ENCODE results near the gene IRX2.

IRX2 gene

DNA sequence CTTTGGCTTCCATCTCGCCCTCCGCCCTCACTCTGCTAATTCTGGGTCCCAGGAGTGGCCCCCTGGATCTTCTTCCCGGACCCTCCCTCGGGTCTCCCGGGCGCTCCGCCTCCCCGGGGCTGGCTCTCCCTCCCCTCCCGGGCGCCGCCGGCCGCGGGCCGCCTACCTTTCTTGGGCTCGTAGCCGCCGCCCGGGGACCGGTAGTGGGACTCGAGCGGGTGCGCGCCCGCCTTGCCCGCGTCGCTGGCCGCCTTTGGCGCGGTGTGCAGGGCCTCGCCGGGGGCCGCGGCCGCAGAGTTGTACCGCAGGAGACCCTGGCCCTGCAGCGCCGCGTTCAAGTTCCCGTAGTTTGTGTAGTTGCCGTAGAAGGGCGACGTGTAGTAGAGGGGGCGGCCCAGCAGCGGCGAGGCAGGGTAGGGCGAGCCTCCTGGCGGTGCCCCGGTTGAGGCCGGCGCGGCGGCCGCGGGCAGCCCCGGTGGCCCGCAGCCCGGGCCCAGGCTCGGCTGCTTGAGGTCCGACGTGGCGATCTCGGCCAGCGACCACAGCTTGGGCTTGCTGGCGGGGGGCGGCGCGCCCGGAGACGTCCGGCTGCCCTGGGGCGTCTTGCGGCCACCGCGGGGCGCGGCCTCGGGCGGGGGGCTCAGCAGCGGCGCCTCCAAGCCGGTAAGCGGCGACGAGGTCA lies 3.2 kb downstream of the IRX2 start:
- no peaks in the 10 kb centered on the region for H3K27me3 ChIP-seq (ENCODE audit: insufficient read depth, poor library complexity, severe bottlenecking)
- H3K36me3 ChIP-seq (ENCODE audit: low read depth): peaks cover 57% of the 10 kb centered on the region
- TF ChIP-seq, protein P1, sequence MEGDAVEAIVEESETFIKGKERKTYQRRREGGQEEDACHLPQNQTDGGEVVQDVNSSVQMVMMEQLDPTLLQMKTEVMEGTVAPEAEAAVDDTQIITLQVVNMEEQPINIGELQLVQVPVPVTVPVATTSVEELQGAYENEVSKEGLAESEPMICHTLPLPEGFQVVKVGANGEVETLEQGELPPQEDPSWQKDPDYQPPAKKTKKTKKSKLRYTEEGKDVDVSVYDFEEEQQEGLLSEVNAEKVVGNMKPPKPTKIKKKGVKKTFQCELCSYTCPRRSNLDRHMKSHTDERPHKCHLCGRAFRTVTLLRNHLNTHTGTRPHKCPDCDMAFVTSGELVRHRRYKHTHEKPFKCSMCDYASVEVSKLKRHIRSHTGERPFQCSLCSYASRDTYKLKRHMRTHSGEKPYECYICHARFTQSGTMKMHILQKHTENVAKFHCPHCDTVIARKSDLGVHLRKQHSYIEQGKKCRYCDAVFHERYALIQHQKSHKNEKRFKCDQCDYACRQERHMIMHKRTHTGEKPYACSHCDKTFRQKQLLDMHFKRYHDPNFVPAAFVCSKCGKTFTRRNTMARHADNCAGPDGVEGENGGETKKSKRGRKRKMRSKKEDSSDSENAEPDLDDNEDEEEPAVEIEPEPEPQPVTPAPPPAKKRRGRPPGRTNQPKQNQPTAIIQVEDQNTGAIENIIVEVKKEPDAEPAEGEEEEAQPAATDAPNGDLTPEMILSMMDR (IDR thresholded peaks at IDR 0.05; ENCODE audit: poor library complexity, severe bottlenecking): no peak
- no peak overlapping the region for H3K27ac ChIP-seq (ENCODE audit: poor library complexity, severe bottlenecking)
- no peak overlapping the region for H3K4me3 ChIP-seq (ENCODE audit: severe bottlenecking)
- peaks cover 10% of the 10 kb centered on the region for H3K4me1 ChIP-seq (ENCODE audit: insufficient read depth, poor library complexity, severe bottlenecking)
- no peak for DNase-seq (ENCODE audit: low spot score)
- ATAC-seq (ENCODE audit: low read depth): no peak
- no peaks in the 10 kb centered on the region for H3K9me3 ChIP-seq (ENCODE audit: severe bottlenecking)

GRCh38 chr5:2747363-2748162 lies 3.9 kb downstream of the IRX2 start:
- TF ChIP-seq, protein P1 (IDR thresholded peaks at IDR 0.05; ENCODE audit: poor library complexity, severe bottlenecking): no peak
- no peak for DNase-seq (ENCODE audit: low spot score)
- H3K4me3 ChIP-seq (ENCODE audit: severe bottlenecking): no peak overlapping the region
- H3K9me3 ChIP-seq (ENCODE audit: severe bottlenecking): no peaks in the 10 kb centered on the region
- peaks cover 10% of the 10 kb centered on the region for H3K4me1 ChIP-seq (ENCODE audit: insufficient read depth, poor library complexity, severe bottlenecking)
- ATAC-seq (ENCODE audit: low read depth): no peak
- peaks cover 61% of the 10 kb centered on the region for H3K36me3 ChIP-seq (ENCODE audit: low read depth)
- no peaks in the 10 kb centered on the region for H3K27me3 ChIP-seq (ENCODE audit: insufficient read depth, poor library complexity, severe bottlenecking)
- peak overlapping the region; percentile 1 for H3K27ac ChIP-seq (ENCODE audit: poor library complexity, severe bottlenecking)

DNA sequence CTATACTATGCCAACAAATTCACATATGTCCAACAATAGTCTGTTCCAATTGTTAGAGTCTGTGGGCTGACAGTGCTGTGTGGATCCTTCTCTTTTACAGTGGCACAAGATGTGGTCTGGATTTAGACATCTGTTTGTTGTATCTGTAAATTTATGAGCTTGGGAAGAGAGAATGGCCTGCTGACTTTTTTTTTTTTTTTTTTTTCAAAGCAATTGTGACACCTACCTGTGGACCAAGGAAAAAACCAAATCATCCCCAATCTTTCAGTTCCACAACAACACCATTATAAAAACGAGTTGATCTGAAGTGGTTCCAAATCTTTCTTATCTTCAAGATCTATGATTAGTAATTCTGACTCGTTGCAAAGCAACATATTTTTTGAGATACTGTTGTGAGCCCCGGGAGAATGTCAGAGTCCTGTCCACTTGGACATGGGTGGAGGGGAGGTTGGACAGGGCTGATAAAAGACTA lies 4.9 kb downstream of the IRX2 start:
- no peaks in the 10 kb centered on the region for H3K27me3 ChIP-seq (ENCODE audit: insufficient read depth, poor library complexity, severe bottlenecking)
- no peak for ATAC-seq (ENCODE audit: low read depth)
- no peak overlapping the region for H3K4me3 ChIP-seq (ENCODE audit: severe bottlenecking)
- peaks cover 10% of the 10 kb centered on the region for H3K4me1 ChIP-seq (ENCODE audit: insufficient read depth, poor library complexity, severe bottlenecking)
- H3K36me3 ChIP-seq (ENCODE audit: low read depth): peaks cover 64% of the 10 kb centered on the region
- peak overlapping the region; percentile 1 for H3K27ac ChIP-seq (ENCODE audit: poor library complexity, severe bottlenecking)
- H3K9me3 ChIP-seq (ENCODE audit: severe bottlenecking): no peaks in the 10 kb centered on the region
- TF ChIP-seq, protein P1 (IDR thresholded peaks at IDR 0.05; ENCODE audit: poor library complexity, severe bottlenecking): peak; percentile 64
- DNase-seq (ENCODE audit: low spot score): no peak

GRCh38 chr5:2744485-2744884 lies 7.0 kb downstream of the IRX2 start:
- ATAC-seq (ENCODE audit: low read depth) (no peak), DNase-seq (ENCODE audit: low spot score) (no peak)
- Histone ChIP-seq H3K4me3 (ENCODE audit: severe bottlenecking) (no peak overlapping the region), H3K4me1 (ENCODE audit: insufficient read depth, poor library complexity, severe bottlenecking) (peaks cover 10% of the 10 kb centered on the region), H3K27ac (ENCODE audit: poor library complexity, severe bottlenecking) (no peak overlapping the region), H3K36me3 (ENCODE audit: low read depth) (peaks cover 62% of the 10 kb centered on the region), H3K9me3 (ENCODE audit: severe bottlenecking) (no peaks in the 10 kb centered on the region), H3K27me3 (ENCODE audit: insufficient read depth, poor library complexity, severe bottlenecking) (no peaks in the 10 kb centered on the region)
- TF ChIP-seq, protein P1 (IDR thresholded peaks at IDR 0.05; ENCODE audit: poor library complexity, severe bottlenecking): no peak
